HepG2 (cell line): ENCODE results near the gene TSEN54. TPM values are rescaled to one million over a fixed set of nuclear protein-coding genes. Genes with fewer than 3 reads are reported as not detected.

Experiments
- ARID2 ChIP-seq: sonication (generic); formaldehyde crosslinking; IDR thresholded peaks from 2 replicates; pipeline ENCODE4 v1.8.1; 2022; ENCODE audit warnings: mild to moderate bottlenecking, missing genetic modification reagents, borderline replicate concordance
- BHLHE40 ChIP-seq: IDR thresholded peaks from 2 replicates; pipeline ENCODE4 v1.6.1; 2011; ENCODE audit warnings: low read length, improper control_type of control experiment
- DMAP1 ChIP-seq: IDR thresholded peaks from 2 replicates; pipeline ENCODE4 v1.6.1; 2016
- FOXK1 ChIP-seq: sonication (generic); formaldehyde crosslinking; IDR thresholded peaks from 2 replicates; pipeline ENCODE4 v1.4.0; 2020; ENCODE audit warnings: low read depth, missing genetic modification reagents, borderline replicate concordance
- RNF2 ChIP-seq: fragments of 450-650 bp; conservative IDR thresholded peaks from 2 replicates; pipeline ENCODE4 v1.6.1; 2016; ENCODE audit warnings: low read depth
- SP1 ChIP-seq, 2 experiments: fragments of 450-650 bp in 1 of 2; sonication (generic) in 1 of 2; formaldehyde crosslinking in 1 of 2; IDR thresholded peaks; 2 replicates each; pipeline versions ENCODE4 v1.4.0 to v1.6.1; 2016 to 2020; ENCODE audit warnings: missing genetic modification reagents in 1 of 2
- YEATS4 ChIP-seq: sonication (generic); formaldehyde crosslinking; IDR thresholded peaks from 2 replicates; pipeline ENCODE4 v1.4.0; 2020; ENCODE audit warnings: missing genetic modification reagents, borderline replicate concordance
- ZFAT ChIP-seq: sonication (generic); formaldehyde crosslinking; conservative IDR thresholded peaks from 2 replicates; pipeline ENCODE4 v1.8.1; 2023; ENCODE audit warnings: missing genetic modification reagents, inconsistent platforms
- ZNF205 ChIP-seq: IDR thresholded peaks from 2 replicates; pipeline ENCODE4 v1.6.1; 2018; ENCODE audit warnings: missing biosample characterization, missing genetic modification reagents
- ZNF251 ChIP-seq: sonication (generic); formaldehyde crosslinking; IDR thresholded peaks from 2 replicates; pipeline ENCODE4 v1.9.0; 2021; ENCODE audit warnings: mild to moderate bottlenecking, missing genetic modification reagents
- ZNF350 ChIP-seq: sonication (generic); formaldehyde crosslinking; IDR thresholded peaks from 2 replicates; pipeline ENCODE4 v1.4.0; 2020; ENCODE audit warnings: mild to moderate bottlenecking, low read depth, missing genetic modification reagents, borderline replicate concordance
- ZNF713 ChIP-seq: sonication (generic); formaldehyde crosslinking; IDR thresholded peaks from 2 replicates; pipeline ENCODE4 v1.4.0; 2020; ENCODE audit warnings: mild to moderate bottlenecking, missing genetic modification reagents
- ZNF724P ChIP-seq: sonication (generic); formaldehyde crosslinking; IDR thresholded peaks from 2 replicates; pipeline ENCODE4 v1.8.0; 2022; ENCODE audit warnings: missing genetic modification reagents, borderline replicate concordance
- ZNF746 ChIP-seq: sonication (generic); formaldehyde crosslinking; IDR thresholded peaks from 2 replicates; pipeline ENCODE4 v1.8.0; 2022; ENCODE audit warnings: mild to moderate bottlenecking, missing genetic modification reagents
- ZNF749 ChIP-seq: sonication (generic); formaldehyde crosslinking; IDR thresholded peaks from 2 replicates; pipeline ENCODE4 v1.8.0; 2022; ENCODE audit warnings: mild to moderate bottlenecking, missing genetic modification reagents, moderate library complexity, borderline replicate concordance
- polyA plus RNA-seq, 8 experiments: library from polyadenylated mRNA; depleted of rRNA in 3 of 8; stranded (reverse) in 7 of 8; unstranded in 1 of 8; fragments of >200 nt; fragmentation: Illumina TruSeq in 4 of 8; extraction: Trizol in 4 of 8; gene quantifications; 2 replicates each; pipeline versions ENCODE4 v1.2.1 to v1.2.3, GENCODE V29; 2011 to 2016; ENCODE audit warnings: low read depth in 4 of 8, missing spikeins in 1 of 8, mixed read lengths in 1 of 8; ENCODE audit not compliant: insufficient read depth in 1 of 8
- total RNA-seq, 5 experiments: library from RNA; depleted of rRNA; stranded (reverse); fragments of >200 nt; fragmentation: Illumina TruSeq; extraction: Trizol; gene quantifications; 2 replicates each; pipeline ENCODE4 v1.2.3, GENCODE V29; 2016; ENCODE audit warnings: low read depth in 1 of 5
- TF ChIP-seq, protein P1 (sequence below): sonication (generic); formaldehyde crosslinking; IDR thresholded peaks from 2 replicates; pipeline ENCODE4 v1.8.1; 2023; ENCODE audit warnings: mild to moderate bottlenecking, moderate library complexity, missing genetic modification reagents
- TF ChIP-seq, protein P2 (sequence below): sonication (generic); formaldehyde crosslinking; conservative IDR thresholded peaks from 2 replicates; pipeline ENCODE4 v1.4.0; 2020; ENCODE audit warnings: missing genetic modification reagents
- TF ChIP-seq, protein P3 (sequence below): sonication (generic); formaldehyde crosslinking; IDR thresholded peaks from 2 replicates; pipeline ENCODE4 v1.5.0; 2020; ENCODE audit warnings: mild to moderate bottlenecking, missing genetic modification reagents
- TF ChIP-seq, protein P4 (sequence below): sonication (generic); formaldehyde crosslinking; IDR thresholded peaks from 2 replicates; pipeline ENCODE4 v1.8.1; 2022; ENCODE audit warnings: mild to moderate bottlenecking, missing genetic modification reagents
- TF ChIP-seq, protein P5 (sequence below): sonication (generic); formaldehyde crosslinking; conservative IDR thresholded peaks from 2 replicates; pipeline ENCODE4 v1.8.1; 2023; ENCODE audit warnings: missing genetic modification reagents

TSEN54 gene
- total and polyA plus RNA-seq, 2 of the 13 experiments (the other 11 are each of a cell fraction or from before 2014, with no cell fraction given), result 62.9 to 63.3 TPM

DNA sequence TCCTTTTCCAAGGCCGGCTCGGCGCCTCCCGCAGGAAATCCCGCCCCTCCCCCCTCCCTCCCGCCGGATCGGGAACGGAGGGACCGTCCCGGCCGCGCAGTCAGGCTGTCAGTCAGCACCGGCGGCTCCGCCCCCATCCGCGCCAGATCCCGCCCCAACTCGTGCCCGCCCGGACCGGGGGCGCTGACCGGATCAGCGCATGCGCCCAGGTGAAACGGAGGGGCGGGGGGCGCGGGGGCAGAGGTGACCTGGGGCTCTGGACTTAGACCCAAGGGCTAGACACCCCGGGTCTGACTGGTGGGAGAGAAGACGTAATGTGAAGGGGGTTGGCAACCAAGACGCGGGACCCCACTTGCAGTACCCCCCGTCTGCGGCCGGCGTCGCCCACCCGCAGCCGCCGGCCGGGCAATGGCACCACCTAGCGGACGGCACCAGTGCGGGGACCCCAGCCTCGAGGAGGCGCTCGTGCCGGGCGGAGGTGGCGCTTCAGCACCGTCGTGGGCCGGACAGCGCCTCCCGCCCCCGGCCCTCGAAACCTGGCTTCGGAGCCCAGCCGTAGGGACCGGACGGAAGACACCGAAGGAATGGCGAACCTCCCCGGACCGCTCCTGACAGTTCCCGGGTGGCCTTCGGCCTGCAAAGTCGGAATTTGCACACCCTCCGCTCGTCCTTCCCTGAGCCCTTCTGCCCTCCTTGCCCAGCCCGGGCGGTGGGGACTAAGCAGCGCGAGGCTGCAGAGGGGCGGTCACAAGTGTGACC lies 653 bp upstream of the TSEN54 start, which contains the start of gene CASKIN2 (continued):
- TF ChIP-seq, protein P1, sequence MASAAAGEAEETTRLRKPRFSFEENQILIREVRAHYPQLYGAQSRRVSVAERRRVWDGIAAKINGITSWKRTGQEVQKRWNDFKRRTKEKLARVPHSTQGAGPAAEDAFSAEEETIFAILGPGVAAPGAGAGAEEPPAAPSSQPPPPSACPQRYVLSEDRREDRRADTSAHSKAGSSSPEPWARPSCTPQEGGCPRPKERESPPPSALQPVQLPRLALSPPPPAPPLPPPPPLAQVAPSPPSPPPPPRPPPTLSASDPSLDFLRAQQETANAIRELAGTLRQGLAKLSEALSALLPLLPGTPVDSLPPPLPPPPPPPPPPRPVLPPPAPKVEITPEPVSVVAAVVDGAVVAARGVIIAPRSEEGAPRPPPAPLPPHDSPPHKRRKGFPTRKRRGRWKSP, result peak; percentile 80
- TF ChIP-seq, protein P2, sequence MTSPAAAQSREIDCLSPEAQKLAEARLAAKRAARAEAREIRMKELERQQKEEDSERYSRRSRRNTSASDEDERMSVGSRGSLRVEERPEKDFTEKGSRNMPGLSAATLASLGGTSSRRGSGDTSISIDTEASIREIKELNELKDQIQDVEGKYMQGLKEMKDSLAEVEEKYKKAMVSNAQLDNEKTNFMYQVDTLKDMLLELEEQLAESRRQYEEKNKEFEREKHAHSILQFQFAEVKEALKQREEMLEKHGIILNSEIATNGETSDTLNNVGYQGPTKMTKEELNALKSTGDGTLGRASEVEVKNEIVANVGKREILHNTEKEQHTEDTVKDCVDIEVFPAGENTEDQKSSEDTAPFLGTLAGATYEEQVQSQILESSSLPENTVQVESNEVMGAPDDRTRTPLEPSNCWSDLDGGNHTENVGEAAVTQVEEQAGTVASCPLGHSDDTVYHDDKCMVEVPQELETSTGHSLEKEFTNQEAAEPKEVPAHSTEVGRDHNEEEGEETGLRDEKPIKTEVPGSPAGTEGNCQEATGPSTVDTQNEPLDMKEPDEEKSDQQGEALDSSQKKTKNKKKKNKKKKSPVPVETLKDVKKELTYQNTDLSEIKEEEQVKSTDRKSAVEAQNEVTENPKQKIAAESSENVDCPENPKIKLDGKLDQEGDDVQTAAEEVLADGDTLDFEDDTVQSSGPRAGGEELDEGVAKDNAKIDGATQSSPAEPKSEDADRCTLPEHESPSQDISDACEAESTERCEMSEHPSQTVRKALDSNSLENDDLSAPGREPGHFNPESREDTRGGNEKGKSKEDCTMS (CRISPR knock-in tag), result peak; percentile 94
- TF ChIP-seq ZNF724P (CRISPR knock-in tag) (peak; percentile 97), YEATS4 (peak; percentile 69; the same call in 1 of the 2 replicates), RNF2 (peak; percentile 67; the same call in 1 of the 2 replicates), ZNF251 (peak; percentile 84; the same call in 1 of the 2 replicates), SP1 (IDR thresholded peaks at IDR 0.05) (no peak), SP1 (CRISPR knock-in tag; IDR thresholded peaks at IDR 0.05) (peak; percentile 83), ZFAT (CRISPR knock-in tag) (no peak), DMAP1 (CRISPR knock-in tag) (peak; percentile 74), ARID2 (no peak; the same call in 1 of the 2 replicates), ZNF350 (CRISPR knock-in tag) (peak; percentile 87), ZNF713 (CRISPR knock-in tag) (no peak; the same call in none of the 2 replicates), ZNF749 (CRISPR knock-in tag) (peak; percentile 60; the same call in 1 of the 2 replicates), BHLHE40 (peak; percentile 80), FOXK1 (CRISPR knock-in tag) (peak; percentile 78; the same call in 1 of the 2 replicates), ZNF746 (CRISPR knock-in tag) (peak; percentile 80; the same call in 1 of the 2 replicates), ZNF205 (peak; percentile 87; the same call in 1 of the 2 replicates)
- TF ChIP-seq, protein P3, sequence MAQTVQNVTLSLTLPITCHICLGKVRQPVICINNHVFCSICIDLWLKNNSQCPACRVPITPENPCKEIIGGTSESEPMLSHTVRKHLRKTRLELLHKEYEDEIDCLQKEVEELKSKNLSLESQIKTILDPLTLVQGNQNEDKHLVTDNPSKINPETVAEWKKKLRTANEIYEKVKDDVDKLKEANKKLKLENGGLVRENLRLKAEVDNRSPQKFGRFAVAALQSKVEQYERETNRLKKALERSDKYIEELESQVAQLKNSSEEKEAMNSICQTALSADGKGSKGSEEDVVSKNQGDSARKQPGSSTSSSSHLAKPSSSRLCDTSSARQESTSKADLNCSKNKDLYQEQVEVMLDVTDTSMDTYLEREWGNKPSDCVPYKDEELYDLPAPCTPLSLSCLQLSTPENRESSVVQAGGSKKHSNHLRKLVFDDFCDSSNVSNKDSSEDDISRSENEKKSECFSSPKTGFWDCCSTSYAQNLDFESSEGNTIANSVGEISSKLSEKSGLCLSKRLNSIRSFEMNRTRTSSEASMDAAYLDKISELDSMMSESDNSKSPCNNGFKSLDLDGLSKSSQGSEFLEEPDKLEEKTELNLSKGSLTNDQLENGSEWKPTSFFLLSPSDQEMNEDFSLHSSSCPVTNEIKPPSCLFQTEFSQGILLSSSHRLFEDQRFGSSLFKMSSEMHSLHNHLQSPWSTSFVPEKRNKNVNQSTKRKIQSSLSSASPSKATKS (CRISPR knock-in tag), result peak; percentile 99; the same call in 1 of the 2 replicates
- TF ChIP-seq, protein P4, sequence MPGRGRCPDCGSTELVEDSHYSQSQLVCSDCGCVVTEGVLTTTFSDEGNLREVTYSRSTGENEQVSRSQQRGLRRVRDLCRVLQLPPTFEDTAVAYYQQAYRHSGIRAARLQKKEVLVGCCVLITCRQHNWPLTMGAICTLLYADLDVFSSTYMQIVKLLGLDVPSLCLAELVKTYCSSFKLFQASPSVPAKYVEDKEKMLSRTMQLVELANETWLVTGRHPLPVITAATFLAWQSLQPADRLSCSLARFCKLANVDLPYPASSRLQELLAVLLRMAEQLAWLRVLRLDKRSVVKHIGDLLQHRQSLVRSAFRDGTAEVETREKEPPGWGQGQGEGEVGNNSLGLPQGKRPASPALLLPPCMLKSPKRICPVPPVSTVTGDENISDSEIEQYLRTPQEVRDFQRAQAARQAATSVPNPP (CRISPR knock-in tag), result peak; percentile 94
- TF ChIP-seq, protein P5, sequence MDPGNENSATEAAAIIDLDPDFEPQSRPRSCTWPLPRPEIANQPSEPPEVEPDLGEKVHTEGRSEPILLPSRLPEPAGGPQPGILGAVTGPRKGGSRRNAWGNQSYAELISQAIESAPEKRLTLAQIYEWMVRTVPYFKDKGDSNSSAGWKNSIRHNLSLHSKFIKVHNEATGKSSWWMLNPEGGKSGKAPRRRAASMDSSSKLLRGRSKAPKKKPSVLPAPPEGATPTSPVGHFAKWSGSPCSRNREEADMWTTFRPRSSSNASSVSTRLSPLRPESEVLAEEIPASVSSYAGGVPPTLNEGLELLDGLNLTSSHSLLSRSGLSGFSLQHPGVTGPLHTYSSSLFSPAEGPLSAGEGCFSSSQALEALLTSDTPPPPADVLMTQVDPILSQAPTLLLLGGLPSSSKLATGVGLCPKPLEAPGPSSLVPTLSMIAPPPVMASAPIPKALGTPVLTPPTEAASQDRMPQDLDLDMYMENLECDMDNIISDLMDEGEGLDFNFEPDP (CRISPR knock-in tag), result 0 out of 2 replicates have a peak, but pooled peaks have one; percentile 92
